A549 (cell line): ENCODE measurements around the gene TXN.

ENCODE experiments used
- CHD4 ChIP-seq: fragments of 200-600 bp; sonication (generic); IDR thresholded peaks from 2 replicates; pipeline ENCODE4 v1.6.1; 2016; ENCODE audit warnings: antibody characterized with exemption, mild to moderate bottlenecking, borderline replicate concordance
- CTCF ChIP-seq: fragments of >200 bp; sonication (Bioruptor Twin); formaldehyde crosslinking; IDR thresholded peaks from 3 replicates; pipeline ENCODE4 v1.5.1; 2016

GRCh38 chr9:110208031-110208430 is 48.3 kb downstream of the TXN start, which contains the start of gene C9orf152:
- TF ChIP-seq CHD4 (no peak), CTCF (no peak)
